HG02798 (cell line): ENCODE results near the gene MAP4K3.
"Not testable (repeated sequence)": the region's sequence is repeated elsewhere in the genome, so short reads cannot be mapped to it uniquely, and the experiment has no call there.

Experiments
- ATAC-seq: cut with Tn5 transposase; IDR thresholded peaks from one replicate; pipeline ENCODE4 v1.9.1; 2021; ENCODE audit warnings: mild to moderate bottlenecking; ENCODE audit not compliant: unreplicated experiment, poor library complexity

MAP4K3 gene

DNA sequence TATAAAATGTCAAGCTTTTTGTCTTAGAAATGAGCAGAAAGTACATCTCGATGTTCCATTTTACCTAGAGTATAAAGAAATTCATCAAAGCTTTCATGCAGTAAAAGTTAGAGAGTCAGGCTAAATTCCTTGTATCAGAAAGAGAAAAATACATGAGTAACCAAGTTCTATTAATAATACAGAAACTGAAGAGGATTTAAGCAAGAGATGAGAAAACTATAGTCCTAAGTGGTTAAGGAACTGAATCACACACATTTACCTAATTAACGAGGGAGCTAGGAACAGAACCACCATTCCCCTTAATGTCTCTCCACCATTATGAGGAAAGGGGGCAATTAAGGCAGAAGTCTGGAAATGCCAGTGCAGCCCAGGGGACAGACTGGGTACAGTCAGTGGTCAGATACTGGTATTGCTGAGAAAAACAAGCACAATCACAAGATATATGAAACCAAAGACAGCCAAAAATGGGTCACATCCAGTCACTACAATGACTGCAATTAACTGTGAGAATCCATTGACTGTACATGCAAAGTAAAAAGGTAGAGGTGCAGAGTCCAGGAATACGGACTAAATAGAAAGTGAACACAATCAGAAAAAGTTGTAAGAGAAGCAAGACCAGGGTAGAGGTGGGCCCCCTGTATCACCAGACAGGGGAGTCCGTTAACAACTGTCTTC lies 23.9 kb downstream of the MAP4K3 start:
- no peak for ATAC-seq

DNA sequence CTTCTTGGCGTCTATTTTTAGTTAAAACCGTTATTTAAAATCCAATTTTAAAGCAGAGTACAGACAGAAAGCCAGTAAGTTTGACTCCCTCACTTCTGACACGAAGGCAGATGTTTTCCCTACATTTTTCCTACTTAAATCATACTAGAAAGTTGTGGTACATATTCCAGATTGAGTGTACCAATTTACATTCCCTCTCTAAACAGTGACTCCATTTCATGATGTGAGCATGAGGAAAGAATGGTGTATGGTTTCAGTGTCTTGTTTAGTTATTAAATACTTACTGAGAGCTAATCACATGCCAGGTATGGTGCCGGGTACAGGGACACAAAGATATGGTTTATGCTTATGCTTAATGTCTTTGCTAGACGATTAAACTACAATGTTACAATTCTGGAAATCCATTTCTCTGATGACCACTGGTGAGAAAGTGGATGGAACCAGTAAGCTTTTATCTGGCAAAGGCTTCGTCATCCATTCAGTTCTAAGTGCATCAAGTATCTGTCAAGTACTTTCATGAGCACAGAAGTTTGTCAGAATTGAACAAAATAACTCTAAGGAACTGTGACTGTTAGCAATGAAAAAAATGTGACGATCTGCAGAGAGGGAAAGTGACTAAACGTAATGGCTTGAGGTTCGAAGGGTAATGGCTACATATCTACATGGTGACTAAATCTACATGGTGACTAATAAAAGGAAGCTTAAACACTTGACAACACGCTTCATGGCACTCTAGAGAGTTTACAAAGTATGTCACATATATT lies 25.7 kb downstream of the MAP4K3 start:
- no peak for ATAC-seq

DNA sequence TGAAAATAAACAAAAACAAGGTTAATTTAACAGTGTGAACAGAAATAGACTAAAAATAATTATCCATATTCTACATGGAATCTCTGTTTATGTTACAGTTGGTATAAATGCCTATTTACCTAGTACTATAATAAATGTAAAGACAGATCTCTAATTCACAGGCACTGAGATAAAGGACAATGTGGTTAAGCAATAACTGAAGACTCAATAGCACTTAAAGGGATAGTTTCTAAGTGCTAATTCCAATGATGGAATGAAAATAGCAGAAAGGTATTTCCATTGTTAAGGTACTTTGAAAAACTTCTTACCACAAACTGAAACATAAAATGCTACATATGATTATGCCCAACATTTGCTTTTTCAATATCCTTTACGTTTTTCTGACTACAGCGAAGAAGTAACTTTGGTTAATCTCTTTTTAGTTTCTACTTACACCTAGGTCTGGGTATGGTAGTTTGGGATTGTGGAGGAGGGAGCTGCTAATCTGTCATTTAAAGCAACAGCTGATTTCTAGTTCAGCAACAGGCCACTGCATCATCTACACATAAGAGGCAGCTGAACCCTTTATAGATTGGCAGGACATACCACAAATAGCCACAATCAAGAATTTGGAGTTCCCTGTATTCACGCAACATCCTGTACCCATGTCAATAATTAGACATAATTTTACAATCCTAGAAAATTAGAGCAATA lies 27.2 kb downstream of the MAP4K3 start:
- ATAC-seq: no peak

DNA sequence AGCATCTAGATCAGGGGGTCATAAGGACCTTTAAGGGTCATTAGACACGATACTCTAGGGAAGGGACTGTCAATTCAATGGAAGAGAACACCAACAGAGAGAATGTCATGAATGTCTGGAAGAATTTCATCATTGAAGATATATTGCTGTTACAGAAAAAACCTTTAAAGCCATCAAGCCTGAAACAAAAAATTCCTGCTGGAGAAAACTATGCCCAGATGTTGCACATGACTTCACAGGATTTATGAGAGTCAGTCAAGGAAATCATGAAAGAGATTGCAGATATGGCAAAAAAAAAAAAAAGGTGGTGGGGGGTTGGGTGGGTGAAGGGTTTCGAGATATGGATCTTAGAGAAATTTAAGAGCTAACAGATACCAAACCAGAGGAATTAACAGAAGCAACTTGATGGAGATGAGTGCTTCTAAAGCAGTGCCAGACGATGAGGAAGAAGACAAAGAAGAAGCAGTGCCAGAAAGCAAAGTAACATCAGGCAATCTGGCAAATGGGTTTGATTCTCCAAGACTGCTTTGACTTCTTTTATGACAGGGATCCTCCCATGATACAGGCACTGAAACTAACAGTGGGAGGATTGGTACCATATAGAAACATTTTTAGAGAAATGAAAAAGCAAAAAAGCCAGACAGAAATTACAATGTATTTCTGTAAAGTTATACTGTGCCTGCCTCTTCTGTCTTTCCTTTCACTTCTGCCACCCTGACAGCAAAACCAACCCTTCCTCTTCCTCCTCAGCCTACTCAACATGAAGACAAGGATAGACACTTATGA lies 28.5 kb downstream of the MAP4K3 start:
- ATAC-seq: peak; percentile 57

DNA sequence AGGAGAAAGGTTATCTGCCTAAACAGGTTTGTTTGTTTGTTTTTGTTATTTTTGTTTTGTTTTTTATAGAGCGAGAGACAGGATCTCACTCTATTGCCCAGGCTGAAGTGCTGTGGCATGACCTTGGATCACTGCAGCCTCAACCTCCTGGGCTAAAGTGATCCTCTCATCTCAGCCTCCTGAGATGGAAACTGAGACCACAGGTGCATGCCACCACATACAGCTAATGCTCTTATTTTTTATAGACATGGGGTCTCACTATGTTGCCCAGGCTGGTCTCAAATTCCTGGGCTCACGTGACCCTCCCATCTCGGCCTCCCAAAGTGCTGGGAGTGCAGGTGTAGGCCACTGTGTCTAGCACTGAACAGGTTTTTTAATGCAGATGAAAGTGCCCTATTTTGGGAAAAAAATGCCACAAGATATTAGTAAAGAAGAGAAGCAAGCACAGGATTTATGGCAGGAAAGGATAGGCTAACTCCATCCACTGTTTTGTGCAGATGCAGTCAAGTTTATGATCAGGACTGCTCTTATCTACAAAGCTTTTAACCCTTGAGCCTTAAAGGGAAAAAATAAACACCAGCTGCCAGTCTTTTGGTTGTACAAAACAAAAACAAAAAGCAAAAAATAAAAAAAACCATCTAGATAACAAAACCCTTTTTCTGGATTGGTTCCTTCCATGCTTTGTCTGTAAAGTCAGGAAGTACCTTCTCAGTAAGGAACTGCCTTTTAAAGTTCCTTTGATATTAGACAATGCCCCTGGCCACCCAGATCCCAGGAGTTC lies 29.4 kb downstream of the MAP4K3 start:
- ATAC-seq: no peak

DNA sequence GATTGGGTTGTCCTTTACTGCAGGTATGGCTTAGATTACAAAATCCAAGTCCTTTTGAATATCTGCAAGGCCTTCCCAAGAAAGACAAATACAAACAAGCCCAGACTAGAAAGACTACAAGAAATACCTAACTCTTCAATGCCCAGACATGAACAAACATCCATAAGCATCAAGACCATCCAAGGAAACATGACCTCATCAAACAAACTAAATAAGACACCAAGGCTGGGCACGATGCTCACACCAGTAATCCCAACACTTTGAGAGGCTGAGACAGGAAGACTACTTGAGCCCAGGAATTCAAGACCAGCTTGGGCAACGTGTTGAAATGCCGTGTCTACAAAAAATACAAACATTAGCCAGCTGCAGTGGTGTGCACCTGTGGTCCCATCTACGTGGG lies 31.7 kb downstream of the MAP4K3 start:
- no peak for ATAC-seq

DNA sequence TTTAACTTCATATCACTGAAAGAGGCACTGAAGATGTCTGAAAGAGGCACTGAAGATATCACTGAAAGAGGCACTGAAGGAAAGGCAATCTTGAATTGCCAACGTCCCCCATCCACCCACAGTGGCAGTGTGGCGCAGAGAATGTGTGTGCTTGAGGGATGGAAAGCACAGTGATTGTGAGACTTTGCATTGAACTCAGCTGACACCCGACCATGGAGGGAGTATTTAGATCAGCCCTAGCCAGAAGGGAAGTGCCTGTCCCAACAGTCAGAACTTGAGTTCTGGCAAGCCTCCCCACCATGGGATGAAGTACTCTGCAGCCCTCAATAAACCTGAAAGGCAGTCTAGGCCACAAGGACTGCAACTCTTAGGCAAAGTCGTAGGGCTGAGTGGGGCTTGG lies 33.8 kb downstream of the MAP4K3 start:
- ATAC-seq: no peak

DNA sequence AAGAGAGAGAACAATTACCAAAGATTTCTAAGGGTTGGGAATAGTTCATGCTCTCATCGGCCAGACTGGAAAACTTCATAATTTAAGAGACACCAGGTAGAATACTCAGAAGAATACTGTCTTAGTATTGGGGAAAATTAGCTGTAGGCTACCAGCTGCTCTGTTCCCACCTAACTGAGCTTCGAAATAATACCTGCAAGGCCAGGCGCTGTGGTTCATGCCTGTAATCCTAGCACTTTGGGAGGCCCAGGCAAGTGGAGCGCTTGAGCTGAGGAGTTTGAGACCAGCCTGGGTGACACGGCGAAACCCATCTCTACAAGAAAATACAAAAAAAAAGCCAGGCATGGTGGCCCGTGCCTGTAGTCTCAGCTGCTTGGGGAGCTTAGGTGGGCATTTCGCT lies 35.8 kb downstream of the MAP4K3 start:
- ATAC-seq: no peak

DNA sequence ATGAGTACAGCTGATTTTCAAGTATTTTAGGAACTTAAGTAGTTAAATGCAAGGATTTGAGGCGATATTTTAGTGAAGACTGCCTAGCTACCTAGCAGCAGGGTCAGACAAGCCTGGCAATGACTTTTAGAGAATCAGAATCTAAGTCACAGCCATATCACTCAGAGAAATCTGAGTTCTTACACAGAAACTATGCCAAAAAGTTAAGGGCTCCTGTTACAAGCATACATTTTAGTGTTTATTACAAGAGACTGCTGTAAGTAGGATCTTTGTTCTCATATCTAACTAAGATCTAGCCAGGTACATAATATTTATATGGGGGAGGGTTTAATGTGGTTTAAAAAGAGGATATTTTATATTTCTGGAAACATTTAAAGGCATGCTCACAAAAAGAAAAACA lies 37.5 kb downstream of the MAP4K3 start:
- no peak for ATAC-seq

DNA sequence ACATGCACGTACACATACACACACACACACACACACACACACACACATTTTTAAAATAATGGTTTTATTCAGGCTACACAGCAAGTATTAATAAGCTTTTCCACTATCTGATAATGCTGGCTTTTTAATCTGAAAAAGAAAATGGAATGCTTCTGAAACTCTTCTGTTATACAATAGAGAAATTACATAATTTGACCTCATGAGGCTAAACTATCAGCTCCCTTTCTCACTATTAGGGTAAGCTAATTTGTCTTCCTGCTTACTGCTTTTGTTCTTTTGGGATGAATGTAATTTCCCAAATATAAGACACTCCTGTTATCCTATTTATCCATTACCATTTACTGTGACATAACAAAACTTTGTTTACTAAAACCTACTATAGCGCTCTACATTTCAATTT lies 41.8 kb downstream of the MAP4K3 start:
- no peak for ATAC-seq

DNA sequence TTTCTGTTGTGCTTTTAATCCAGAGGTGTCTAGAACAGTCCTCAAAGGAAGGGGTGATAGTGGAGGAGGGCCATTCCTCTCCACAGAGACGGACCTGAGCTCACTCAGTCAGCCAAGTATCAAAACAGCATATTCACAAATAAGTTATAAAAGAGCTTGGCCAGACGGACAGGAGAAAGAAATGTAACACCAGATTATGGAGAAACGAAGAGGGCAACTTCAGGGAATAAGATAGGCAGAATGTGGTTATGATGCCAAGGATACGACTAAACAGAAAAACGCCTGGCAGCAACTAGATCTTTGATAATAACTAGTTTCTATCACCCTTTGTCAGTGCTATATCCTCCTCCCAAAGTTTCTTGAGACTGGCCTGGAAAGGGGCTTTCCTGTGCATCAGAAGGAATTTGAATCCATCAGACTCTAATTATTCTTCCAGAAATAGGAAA lies 42.5 kb downstream of the MAP4K3 start:
- no peak for ATAC-seq

DNA sequence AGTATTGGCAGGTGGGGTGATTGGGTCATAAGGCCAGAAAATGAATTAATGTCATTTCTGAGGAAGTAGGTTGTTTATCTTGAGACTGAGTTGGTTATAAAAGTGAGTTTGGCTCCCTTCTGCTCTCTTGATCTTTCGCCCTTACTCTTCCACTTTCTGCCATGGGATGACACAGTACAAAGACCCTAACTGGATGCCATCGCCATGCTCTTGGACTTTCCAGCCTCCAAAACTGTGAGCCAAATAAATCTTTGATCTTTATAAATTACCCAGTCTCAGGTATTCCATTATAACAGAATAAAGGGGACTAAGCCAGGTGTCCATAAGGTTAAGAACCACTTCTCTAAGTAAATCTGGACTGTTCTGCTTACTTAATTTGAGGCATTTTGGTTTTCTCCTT lies 44.4 kb downstream of the MAP4K3 start:
- ATAC-seq: no peak

DNA sequence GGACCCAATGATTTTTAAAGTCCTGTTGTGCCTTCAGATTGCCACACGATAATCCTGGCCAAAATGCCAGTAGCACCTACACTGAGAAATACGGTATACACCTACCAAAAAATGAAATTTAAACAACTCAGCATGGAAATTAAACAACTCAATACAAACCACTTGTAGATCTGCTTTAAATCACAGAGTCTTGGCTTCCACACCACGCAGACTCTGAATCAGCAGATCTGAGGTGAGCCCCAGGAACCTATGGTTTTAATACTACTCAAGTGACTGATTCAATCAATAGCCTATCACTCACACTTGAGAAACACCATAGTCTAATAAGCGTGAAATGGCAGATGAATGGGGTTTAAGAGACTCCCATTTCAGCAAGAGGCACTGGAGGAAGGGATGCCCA lies 46.9 kb downstream of the MAP4K3 start:
- ATAC-seq: no peak

DNA sequence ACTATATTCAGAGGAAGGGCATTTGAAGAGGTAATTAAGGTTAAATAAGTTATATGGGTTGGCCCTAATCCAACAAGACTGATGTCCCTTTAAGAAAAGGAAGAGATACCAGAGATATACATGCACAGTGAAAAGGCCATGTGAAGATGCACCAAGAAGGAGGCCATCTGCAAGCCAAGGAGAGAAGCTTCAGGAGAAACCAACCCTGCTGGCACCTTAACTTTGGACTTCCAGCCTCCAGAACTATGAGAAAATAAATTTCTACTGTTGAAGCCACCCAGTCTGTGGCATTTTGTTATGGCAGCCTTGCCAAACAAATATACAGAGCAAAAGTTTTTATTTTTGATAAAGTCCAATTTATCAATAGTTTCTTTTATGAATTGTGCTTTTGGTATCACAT lies 51.0 kb downstream of the MAP4K3 start:
- no peak for ATAC-seq

DNA sequence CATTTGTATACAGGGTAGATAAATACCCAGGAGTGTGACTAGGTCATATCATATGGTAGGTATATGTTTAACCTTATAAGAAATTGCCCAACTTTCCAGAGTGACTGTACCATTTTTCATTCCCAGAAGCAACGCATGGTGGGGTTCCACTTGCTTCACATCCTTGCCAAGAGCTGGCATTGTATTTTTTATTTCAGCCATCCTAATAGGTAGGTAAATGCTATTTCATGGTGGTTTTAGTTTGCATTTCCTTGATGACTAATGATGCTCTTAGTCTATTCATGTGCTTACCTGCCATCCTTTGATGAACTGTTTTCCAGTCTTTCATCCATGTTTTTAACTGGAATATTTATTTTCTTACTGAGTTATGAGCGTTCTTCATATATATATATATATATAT lies 51.9 kb downstream of the MAP4K3 start:
- no peak for ATAC-seq

DNA sequence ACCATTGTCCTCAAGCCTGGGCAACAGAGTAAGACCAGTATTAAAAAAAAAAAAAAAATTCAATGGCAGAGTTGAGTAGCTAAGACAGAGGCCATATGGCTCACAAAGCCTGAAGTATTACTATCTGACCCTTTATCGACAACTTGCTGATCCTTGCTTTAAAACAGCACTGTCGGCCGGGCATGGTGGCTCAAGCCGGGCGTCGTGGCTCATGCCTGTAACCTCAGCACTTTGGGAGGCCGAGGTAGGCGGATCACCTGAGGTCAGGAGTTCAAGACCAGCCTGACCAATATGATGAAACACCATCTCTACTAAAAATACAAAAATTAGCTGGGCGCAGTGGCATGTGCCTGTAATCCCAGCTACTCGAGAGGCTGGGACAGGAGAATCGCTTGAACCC lies 53.0 kb downstream of the MAP4K3 start:
- ATAC-seq: not testable (repeated sequence)

DNA sequence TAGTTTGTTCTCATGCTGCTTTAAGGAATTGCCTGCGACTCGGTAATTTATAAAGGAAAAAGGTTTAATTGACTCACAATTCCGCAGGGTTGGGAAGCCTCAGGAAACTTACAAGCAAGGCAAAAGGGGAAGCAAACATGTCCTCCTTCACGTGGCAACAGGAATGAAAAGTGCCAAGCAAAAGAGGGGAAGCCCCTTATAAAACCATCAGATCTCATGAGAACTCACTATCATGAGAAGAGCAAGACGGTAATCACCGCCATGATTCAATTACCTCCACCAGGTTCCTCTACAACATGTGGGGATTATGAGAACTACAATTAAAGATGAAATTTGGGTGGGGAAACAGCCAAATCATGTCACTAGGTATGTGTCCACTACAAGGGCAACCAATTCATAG lies 53.9 kb downstream of the MAP4K3 start:
- no peak for ATAC-seq

DNA sequence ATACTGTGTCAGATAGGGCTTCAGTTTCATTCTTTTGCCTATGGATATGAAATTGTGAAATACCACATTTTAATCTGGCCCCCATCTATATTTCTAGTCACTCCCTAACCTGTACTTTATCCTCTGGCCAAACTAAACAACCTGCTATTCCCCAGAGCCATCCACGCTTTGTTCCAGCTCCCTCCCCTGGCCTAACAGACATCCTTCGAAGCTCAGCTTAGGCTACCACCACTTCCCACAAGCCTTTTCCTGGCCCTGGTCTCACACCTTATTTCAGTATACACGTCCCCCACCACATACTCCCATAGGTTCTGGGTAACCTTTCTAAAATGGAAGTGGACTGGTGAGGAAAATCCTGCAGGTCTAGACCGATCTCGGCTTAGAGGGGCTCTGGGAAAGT lies 55.4 kb downstream of the MAP4K3 start:
- no peak for ATAC-seq

DNA sequence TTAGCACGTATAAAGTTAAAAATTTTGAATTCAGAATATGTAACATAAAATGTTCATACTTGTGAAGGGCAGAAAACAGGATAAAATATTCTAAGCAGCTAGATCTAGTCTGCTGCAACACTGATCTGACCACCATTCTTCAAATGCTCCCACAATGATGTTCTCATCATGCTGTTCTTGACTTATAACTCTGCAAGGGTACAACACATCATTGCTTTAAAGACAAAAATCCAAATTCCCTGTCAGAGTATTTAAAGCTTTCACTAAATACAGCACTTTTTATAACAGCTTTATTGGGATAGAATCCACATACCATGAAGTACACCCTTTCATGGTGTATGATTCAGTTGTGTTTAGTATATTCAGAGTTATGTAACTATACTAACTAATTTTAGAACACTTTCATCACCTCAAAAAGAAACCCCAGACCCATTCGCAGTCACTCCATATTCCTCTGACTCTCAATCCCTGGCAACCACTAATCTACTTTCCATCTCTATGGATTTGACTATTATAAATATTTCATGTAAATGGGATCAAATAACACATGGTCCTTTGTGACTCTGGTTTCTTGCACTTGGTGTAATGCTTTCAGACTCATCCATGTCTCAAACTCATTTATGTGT lies 56.4 kb downstream of the MAP4K3 start:
- ATAC-seq: no peak
